GM12872 (cell line): ENCODE results near the gene NPNT.

Source experiments
- CTCF ChIP-seq: IDR thresholded peaks from 3 replicates; pipeline ENCODE4 v1.5.1; 2011; ENCODE audit warnings: low read depth, mild to moderate bottlenecking, low read length, moderate library complexity; ENCODE audit not compliant: insufficient read depth

NPNT gene

GRCh38 chr4:105965183-105965800 lies 70.0 kb downstream of the NPNT start:
- no peak for TF ChIP-seq CTCF

GRCh38 chr4:105966051-105966450 lies 70.8 kb downstream of the NPNT start:
- TF ChIP-seq CTCF: no peak

GRCh38 chr4:105967058-105967658 lies 71.9 kb downstream of the NPNT start:
- no peak for TF ChIP-seq CTCF

- no peak for TF ChIP-seq CTCF
Observed at GRCh38 chr4:105969575-105969974, 74.3 kb downstream of the NPNT start.

DNA sequence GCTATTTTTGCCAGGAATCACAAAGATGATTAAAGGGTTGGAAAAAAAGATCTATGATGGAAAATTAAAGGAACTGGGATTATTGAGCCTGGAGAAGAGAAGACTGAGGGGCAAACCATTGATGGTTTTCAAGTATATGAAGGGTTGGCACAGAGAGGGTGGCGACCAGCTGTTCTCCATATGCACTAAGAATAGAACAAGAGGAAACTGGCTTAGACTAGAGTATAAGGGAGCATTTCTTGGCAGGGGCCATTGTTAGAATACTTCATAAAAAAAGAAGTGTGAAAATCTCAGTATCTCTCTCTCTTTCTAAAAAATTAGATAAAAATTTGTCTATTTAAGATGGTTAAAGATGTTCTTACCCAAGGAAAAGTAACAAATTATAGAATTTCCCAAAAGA lies 75.1 kb downstream of the NPNT start:
- TF ChIP-seq CTCF: no peak

DNA sequence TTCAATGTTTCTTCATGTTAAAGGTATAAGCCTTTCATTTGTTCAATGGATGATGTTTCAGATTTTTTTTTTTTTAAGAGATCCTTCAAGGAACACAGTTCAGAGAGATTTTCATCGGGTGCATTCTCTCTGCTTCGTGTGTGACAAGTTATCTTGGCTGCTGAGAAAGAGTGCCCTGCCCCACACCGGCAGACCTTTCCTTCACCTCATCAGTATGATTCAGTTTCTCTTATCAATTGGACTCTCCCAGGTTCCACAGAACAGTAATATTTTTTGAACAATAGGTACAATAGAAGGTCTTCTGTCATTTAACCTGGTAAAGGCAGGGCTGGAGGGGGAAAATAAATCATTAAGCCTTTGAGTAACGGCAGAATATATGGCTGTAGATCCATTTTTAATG lies 75.8 kb downstream of the NPNT start:
- TF ChIP-seq CTCF: no peak

- TF ChIP-seq CTCF: no peak
Observed at GRCh38 chr4:105972946-105973621, 77.8 kb downstream of the NPNT start.
